Mesendoderm (in vitro differentiated cells): ENCODE results near the gene PNLIP. TPM values are rescaled to one million over a fixed set of nuclear protein-coding genes. Genes with fewer than 3 reads are reported as not detected.

Experiments used
- DNase-seq: peaks from one replicate; pipeline ENCODE4 v3.0.0; 2013
- H2AK5ac ChIP-seq: 2 replicates; pipeline ENCODE4 v1.6.1; 2013; ENCODE audit warnings: low read length, inconsistent platforms
- H2BK120ac ChIP-seq: 2 replicates; pipeline ENCODE4 v1.6.1; 2013; ENCODE audit warnings: low read depth, mild to moderate bottlenecking, low read length, moderate library complexity, mixed read lengths
- H2BK15ac ChIP-seq: replicated peaks from 2 replicates; pipeline ENCODE4 v1.6.1; 2013; ENCODE audit warnings: low read depth, mild to moderate bottlenecking, moderate library complexity
- H2BK5ac ChIP-seq: 2 replicates; pipeline ENCODE4 v1.6.1; 2013; ENCODE audit warnings: low read length, inconsistent platforms
- H3K18ac ChIP-seq: 2 replicates; pipeline ENCODE4 v1.6.1; 2013; ENCODE audit warnings: mild to moderate bottlenecking, low read length, mixed read lengths
- H3K23ac ChIP-seq: one replicate; pipeline ENCODE4 v1.6.1; 2013; ENCODE audit warnings: low read length
- H3K27ac ChIP-seq: 2 replicates; pipeline ENCODE4 v1.5.1; 2013; ENCODE audit warnings: low read depth, mild to moderate bottlenecking, inconsistent platforms, low read length, moderate library complexity
- H3K27me3 ChIP-seq: 2 replicates; pipeline ENCODE4 v1.6.1; 2013; ENCODE audit warnings: low read length, control low read depth, mild to moderate bottlenecking, inconsistent platforms; ENCODE audit not compliant: insufficient read depth, poor library complexity
- H3K36me3 ChIP-seq: 2 replicates; pipeline ENCODE4 v1.6.1; 2013; ENCODE audit warnings: low read length, inconsistent platforms; ENCODE audit not compliant: control insufficient read depth, insufficient read depth
- H3K4ac ChIP-seq: one replicate; pipeline ENCODE4 v1.6.1; 2013; ENCODE audit warnings: low read depth, mild to moderate bottlenecking, low read length, moderate library complexity
- H3K4me1 ChIP-seq: 2 replicates; pipeline ENCODE4 v1.6.1; 2013; ENCODE audit warnings: low read depth, low read length, inconsistent platforms; ENCODE audit not compliant: control insufficient read depth
- H3K4me2 ChIP-seq: 2 replicates; pipeline ENCODE4 v1.6.1; 2013; ENCODE audit warnings: low read length
- H3K4me3 ChIP-seq: 2 replicates; pipeline ENCODE4 v1.5.1; 2013; ENCODE audit warnings: mild to moderate bottlenecking, low read length
- H3K56ac ChIP-seq: one replicate; pipeline ENCODE4 v1.6.1; 2013; ENCODE audit warnings: low read length
- H3K79me1 ChIP-seq: 2 replicates; pipeline ENCODE4 v1.6.1; 2013; ENCODE audit warnings: low read length, inconsistent platforms
- H3K79me2 ChIP-seq: 2 replicates; pipeline ENCODE4 v1.6.1; 2013; ENCODE audit warnings: mild to moderate bottlenecking, low read length; ENCODE audit not compliant: control insufficient read depth, insufficient read depth
- H3K9ac ChIP-seq: 2 replicates; pipeline ENCODE4 v1.6.1; 2013; ENCODE audit warnings: low read length, inconsistent platforms
- H4K5ac ChIP-seq: one replicate; pipeline ENCODE4 v1.6.1; 2013; ENCODE audit warnings: low read length
- H4K8ac ChIP-seq: one replicate; pipeline ENCODE4 v1.6.1; 2013; ENCODE audit warnings: low read depth, mild to moderate bottlenecking, control low read depth, low read length, moderate library complexity
- WGBS: extraction: QIAGEN DNeasy Blood & Tissue Kit; methylation state at CpG from one replicate; pipeline ENCODE4 v1.1.7; 2013; ENCODE audit warnings: low lambda C conversion rate, missing lambda C conversion rate; ENCODE audit not compliant: insufficient coverage; ENCODE audit errors: extremely low coverage; 5-methylcytosine and 5-hydroxymethylcytosine counted together
- polyA plus RNA-seq, 2 experiments: library from polyadenylated mRNA; stranded (reverse); fragments of 200-250 nt; gene quantifications; one replicate each; pipeline ENCODE4 v1.2.3, GENCODE V29; 2013

Gene PNLIP
- not detected for polyA plus RNA-seq (2013, experiment 1 of 2)
- not detected for polyA plus RNA-seq (2013, experiment 2 of 2)

DNA sequence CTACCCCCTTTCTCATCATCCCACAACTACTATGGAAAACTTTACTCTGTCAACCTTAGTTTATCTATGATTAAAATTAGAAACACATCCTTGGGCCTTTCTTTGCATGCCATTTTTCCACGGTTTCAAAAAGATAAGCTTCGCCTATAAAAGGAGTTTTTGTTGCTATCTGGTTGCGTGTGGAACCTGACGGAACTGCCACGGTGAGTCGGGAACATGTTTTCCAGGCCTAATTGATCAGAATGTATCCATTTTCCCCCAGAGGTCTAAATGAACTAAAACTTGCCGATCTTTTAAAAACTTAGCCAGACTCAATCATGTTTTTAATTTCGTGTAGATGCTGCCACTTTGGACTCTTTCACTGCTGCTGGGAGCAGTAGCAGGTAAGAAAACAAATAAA, at the start of gene PNLIP:
PNLIP (plus strand) TSS at position 176 of the 400 bp plus-strand sequence; CDS start at position 338, 162 bp downstream.
- Histone ChIP-seq H4K8ac (no peak within 1 kb of the TSS), H3K4me1 (no peaks in the 10 kb centered on the region), H2BK5ac (no peak within 1 kb of the TSS), H3K27me3 (no peaks in the 10 kb centered on the region), H3K23ac (no peak within 1 kb of the TSS), H2BK15ac (no peak within 1 kb of the TSS), H2AK5ac (no peak within 1 kb of the TSS), H3K79me1 (no peaks in the 10 kb centered on the region), H3K4me2 (no peak within 1 kb of the TSS), H3K79me2 (no peaks in the 10 kb centered on the region), H3K36me3 (no peaks in the 10 kb centered on the region), H3K9ac (no peak within 1 kb of the TSS), H3K18ac (no peak within 1 kb of the TSS), H3K4ac (no peak within 1 kb of the TSS), H4K5ac (no peak within 1 kb of the TSS), H3K27ac (no peak within 1 kb of the TSS), H2BK120ac (no peak within 1 kb of the TSS), H3K4me3 (no peak within 1 kb of the TSS), H3K56ac (no peak within 1 kb of the TSS)
- DNase-seq = no peak
- WGBS = no CpG with 5 or more reads among the region's 8 CpGs

DNA sequence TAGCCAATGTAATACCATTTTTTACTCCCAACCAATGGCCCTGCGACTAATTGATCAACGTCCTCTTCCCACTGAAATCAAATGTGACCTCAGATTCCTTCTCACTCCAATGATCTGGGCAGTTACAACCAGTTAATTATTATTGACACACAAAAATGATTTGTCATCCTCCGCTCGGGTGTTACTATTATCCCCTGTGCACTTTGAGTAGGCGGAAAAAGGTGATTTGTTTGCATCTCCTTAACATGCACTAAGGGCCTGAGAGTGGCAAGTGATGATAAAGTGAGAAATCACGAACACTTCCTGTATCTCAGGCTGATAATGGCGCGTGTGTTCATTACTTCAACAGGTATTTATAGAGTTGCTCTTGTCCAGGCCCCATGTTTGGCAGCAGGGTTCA, 40.9 kb upstream of the PNLIP start:
- no CpG with 5 or more reads among the region's 8 CpGs for WGBS
- H3K18ac ChIP-seq = no peak overlapping the region
- H3K79me2 ChIP-seq = no peaks in the 10 kb centered on the region
- H3K4ac ChIP-seq = no peak overlapping the region
- H2BK15ac ChIP-seq = no peak overlapping the region
- no peak overlapping the region for H3K56ac ChIP-seq
- H3K4me3 ChIP-seq = no peak overlapping the region
- H2BK5ac ChIP-seq = no peak overlapping the region
- no peak overlapping the region for H3K23ac ChIP-seq
- DNase-seq = no peak
- no peak overlapping the region for H3K9ac ChIP-seq
- no peaks in the 10 kb centered on the region for H3K27me3 ChIP-seq
- no peak overlapping the region for H4K8ac ChIP-seq
- H4K5ac ChIP-seq = no peak overlapping the region
- H3K4me1 ChIP-seq = no peaks in the 10 kb centered on the region
- H3K4me2 ChIP-seq = no peak overlapping the region
- no peak overlapping the region for H2BK120ac ChIP-seq
- no peaks in the 10 kb centered on the region for H3K36me3 ChIP-seq
- H3K27ac ChIP-seq = no peak overlapping the region
- H2AK5ac ChIP-seq = no peak overlapping the region
- no peaks in the 10 kb centered on the region for H3K79me1 ChIP-seq

DNA sequence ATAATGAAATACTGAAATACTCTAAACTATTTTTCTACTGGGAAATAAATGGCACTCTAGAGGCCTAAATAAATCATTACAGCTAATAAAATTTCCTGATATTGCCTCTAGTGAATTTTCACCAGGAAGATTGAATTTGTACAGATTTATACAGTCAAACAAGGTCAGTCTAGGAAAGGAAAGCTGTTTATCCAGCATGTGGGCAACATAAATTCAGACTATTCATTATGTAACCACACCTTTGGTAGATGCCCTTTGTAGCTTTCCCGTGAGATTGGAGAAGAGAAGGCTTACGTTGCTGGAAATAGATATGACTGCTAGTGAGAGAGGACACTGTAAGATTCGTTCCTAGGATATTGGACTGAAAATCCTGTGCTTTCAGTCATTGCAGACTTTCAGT, 35.2 kb upstream of the PNLIP start:
- H2BK5ac ChIP-seq = no peak overlapping the region
- no peak overlapping the region for H2BK120ac ChIP-seq
- H3K18ac ChIP-seq = no peak overlapping the region
- H3K23ac ChIP-seq = no peak overlapping the region
- H2BK15ac ChIP-seq = no peak overlapping the region
- no peaks in the 10 kb centered on the region for H3K79me1 ChIP-seq
- H3K79me2 ChIP-seq = no peaks in the 10 kb centered on the region
- H3K27me3 ChIP-seq = no peaks in the 10 kb centered on the region
- no peak overlapping the region for H4K8ac ChIP-seq
- no peaks in the 10 kb centered on the region for H3K4me1 ChIP-seq
- H3K56ac ChIP-seq = no peak overlapping the region
- no peak overlapping the region for H3K9ac ChIP-seq
- H3K4me2 ChIP-seq = no peak overlapping the region
- whole genome bisulfite sequencing = no CpG with 5 or more reads among the region's 3 CpGs
- no peaks in the 10 kb centered on the region for H3K36me3 ChIP-seq
- H2AK5ac ChIP-seq = no peak overlapping the region
- DNase-seq = no peak
- H3K4me3 ChIP-seq = no peak overlapping the region
- H4K5ac ChIP-seq = no peak overlapping the region
- no peak overlapping the region for H3K27ac ChIP-seq
- no peak overlapping the region for H3K4ac ChIP-seq

DNA sequence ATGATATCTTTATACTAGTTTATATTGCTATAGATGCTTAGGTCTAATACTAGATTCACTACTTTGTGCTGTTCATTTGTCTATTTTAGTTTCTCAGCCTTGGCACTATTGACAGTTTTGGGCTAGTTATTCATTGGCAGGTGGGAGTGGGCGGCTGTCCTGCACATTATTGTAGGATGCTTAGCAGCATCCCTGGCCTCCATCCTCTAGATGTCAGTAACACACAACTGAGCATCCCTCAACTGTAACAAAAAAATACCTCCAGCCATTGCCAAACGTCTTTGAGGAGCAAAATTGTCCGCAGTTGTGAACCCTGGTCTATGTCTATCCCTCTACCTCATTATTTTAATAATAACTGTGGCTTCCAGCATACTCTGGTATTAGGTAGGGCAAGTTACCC, 34.4 kb upstream of the PNLIP start:
- no CpG with 5 or more reads among the region's 3 CpGs for WGBS
- H3K4me3 ChIP-seq = no peak overlapping the region
- no peaks in the 10 kb centered on the region for H3K79me1 ChIP-seq
- H3K79me2 ChIP-seq = no peaks in the 10 kb centered on the region
- no peaks in the 10 kb centered on the region for H3K36me3 ChIP-seq
- no peak overlapping the region for H3K18ac ChIP-seq
- no peak overlapping the region for H3K4ac ChIP-seq
- H3K9ac ChIP-seq = no peak overlapping the region
- no peak overlapping the region for H3K56ac ChIP-seq
- no peaks in the 10 kb centered on the region for H3K4me1 ChIP-seq
- no peak overlapping the region for H2BK120ac ChIP-seq
- no peaks in the 10 kb centered on the region for H3K27me3 ChIP-seq
- H2BK5ac ChIP-seq = no peak overlapping the region
- H4K5ac ChIP-seq = no peak overlapping the region
- H2AK5ac ChIP-seq = no peak overlapping the region
- no peak for DNase-seq
- H2BK15ac ChIP-seq = no peak overlapping the region
- no peak overlapping the region for H3K27ac ChIP-seq
- H4K8ac ChIP-seq = no peak overlapping the region
- H3K4me2 ChIP-seq = no peak overlapping the region
- no peak overlapping the region for H3K23ac ChIP-seq

DNA sequence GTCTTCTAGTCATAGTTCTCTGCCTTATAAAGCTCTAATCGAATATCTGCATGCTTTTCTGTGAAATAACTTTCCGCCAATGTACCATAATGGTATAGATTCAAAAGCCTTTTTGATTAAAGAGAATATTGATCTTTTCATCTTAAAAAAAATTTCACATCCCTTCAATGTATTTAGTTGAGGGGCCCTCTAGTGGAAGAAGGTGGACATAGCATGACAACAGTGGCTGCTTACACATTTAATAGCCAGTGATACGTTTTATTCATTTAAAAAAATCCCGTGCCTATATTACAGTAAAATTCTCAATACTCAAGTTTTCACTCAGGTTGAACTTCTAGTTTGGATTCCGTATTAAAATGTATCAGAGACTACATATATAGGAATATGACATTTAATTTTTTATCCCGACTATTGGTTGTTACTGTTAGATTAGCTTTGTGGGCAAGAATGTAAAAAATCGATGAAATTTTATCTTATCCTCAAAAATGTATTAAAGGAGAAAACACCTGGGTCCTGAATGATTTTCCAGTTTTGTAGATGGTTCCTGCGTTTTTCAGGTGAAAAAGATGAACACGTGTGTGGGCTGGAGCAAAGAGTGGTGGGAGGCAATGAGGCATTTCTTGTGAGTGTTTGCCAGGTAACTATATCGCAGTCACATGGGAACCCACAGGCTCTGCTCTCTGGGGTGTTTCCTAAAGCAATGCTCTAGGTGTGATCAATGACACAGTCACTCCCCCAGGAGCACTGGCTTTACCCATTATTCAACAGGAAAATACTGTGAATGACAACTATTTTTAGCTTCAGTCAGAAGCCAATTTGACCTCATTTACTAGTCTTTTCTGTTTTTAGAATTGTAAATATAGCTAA, 24.1 kb upstream of the PNLIP start:
- Histone ChIP-seq H3K4me3 (no peak overlapping the region), H3K27me3 (no peaks in the 10 kb centered on the region), H3K56ac (no peak overlapping the region), H3K18ac (no peak overlapping the region), H2BK15ac (no peak overlapping the region), H3K27ac (no peak overlapping the region), H3K79me2 (no peaks in the 10 kb centered on the region), H3K4me2 (no peak overlapping the region), H3K4me1 (no peaks in the 10 kb centered on the region), H3K4ac (no peak overlapping the region), H3K79me1 (no peaks in the 10 kb centered on the region), H2AK5ac (no peak overlapping the region), H3K9ac (no peak overlapping the region), H2BK5ac (no peak overlapping the region), H3K36me3 (no peaks in the 10 kb centered on the region), H2BK120ac (no peak overlapping the region), H4K8ac (no peak overlapping the region), H4K5ac (no peak overlapping the region), H3K23ac (no peak overlapping the region)
- WGBS = no CpG with 5 or more reads among the region's 10 CpGs
- DNase-seq = peak; percentile 37
